ENCODE data around the gene SETD1B.
"Not testable (repeated sequence)": the region's sequence is repeated elsewhere in the genome, so short reads cannot be mapped to it uniquely, and the experiment has no call there.

Gene SETD1B

DNA sequence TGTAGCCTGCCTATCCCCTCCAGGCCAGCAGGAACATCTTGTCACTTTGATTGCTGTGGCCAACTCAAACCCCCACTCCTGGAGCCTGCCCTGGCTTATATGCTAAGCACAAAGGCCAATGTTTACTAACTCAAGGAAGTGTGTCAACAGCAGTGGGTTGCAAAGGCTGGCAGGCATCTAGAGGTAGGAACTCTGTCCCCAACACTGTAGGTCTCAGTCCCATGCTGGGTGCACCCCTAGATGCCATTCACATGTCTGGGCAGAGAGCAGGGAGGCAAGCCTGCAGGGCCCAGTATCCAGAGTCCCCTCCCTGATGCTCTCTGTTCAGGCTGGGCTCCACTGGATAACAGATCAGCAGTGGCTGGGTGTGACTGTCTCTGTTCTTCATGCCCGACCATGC lies 56.4 kb downstream of the SETD1B start:
- DNase-seq, result no peak

DNA sequence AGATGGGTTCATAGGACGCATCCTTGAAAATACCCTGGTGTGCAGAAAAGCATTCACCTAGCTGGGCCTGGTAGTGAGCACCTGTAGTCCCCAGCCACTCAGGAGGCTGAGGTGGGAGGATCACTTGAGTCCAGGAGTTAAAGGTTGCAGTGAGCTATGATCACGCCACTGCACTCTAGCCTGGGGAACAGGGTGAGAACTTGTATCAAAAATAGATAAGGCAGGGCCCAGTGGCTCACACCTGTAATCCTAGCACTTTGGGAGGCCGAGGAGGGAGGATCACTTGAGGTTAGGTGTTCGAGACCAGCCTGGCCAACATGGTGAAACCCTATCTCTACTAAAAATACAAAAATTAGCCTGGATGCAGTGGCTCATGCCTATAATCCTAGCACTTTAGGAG lies 56.9 kb downstream of the SETD1B start:
- DNase-seq, result not testable (repeated sequence)

DNA sequence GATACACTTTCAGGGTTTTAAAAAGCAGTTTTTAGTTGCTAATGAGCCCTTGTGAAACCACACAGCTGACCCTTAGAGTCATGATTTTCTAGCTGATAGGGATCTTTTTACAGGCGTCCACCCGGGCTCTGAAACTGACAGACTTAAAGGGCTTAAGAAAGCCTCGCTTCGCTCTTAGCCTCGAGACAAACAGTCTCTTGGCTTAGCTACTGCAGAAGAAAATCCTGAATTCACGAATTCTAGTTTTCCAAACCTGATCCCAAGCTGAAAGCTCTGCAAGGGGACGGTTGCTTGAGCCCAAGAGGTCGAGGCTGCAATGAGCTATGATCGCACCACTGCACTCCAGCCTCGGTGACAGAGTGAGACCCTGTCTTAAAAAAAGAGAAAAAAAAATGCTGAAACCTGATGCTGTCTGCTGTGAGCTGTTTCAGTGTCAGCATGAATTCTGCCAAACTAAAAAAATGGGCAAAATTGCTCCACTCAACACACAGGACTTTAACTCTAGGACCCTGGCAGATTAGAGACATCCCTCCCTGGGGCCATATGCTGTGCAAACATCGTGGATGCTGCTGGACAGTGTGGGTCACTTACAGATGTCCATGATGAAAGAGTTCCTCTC lies 57.9 kb downstream of the SETD1B start:
- DNase-seq, result no peak

DNA sequence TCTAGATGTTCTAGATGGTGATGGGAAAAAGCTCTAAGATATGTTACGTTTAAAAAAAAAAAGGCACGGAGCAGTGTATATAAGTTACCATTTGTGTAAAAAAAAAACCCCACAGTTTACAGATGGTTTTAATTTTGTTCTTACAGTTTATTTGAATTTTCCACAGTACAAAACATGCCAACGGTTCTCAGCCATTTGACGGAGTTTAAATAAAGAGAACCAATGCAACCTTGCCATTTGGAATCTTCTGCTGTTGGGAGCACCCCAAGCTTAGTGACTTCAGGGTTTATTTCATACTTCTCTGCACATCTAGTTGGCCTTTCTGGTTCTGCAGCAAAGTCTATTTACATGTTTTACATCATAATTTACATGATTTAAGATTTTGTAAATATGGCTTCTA lies 62.5 kb downstream of the SETD1B start:
- DNase-seq, result no peak

DNA sequence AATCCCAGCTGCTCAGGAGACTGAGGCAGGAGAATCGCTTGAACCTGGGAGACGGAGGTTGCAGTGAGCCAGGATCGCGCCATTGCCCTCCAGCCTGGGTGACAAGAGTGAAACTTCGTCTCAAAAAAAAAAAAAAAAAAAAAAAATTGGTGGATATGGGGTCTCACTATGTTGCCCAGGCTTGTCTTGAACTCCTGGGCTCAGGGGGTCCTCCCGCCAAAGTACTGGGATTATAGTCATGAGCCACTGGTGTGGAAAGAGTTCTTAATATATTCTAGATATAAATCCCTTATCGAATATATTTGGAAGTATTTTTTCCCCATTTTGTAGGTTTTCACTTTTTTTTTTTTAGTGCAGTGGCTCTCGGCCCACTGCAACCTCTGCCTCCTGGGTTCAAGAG lies 65.4 kb downstream of the SETD1B start:
- not testable (repeated sequence) for DNase-seq

DNA sequence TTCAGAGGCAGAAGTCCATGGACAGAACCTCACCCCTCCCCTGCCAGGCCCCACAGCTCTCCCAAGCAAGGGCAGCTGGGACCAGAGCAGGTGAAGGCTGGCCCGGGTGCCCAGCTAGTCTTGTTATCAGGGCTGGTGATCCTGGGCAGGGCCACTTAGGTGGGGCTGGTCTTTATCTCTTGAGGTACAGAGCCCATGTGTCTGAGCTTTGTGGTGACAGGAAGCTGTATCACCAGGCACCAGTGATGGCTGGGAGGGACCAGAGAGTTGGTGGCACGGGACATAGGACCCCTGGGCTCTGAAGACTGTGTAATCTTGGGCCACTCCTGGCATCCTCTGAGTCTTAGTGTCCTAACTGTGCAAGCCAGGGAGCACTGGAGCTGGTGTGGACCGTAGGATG lies 67.7 kb downstream of the SETD1B start:
- DNase-seq, result no peak

DNA sequence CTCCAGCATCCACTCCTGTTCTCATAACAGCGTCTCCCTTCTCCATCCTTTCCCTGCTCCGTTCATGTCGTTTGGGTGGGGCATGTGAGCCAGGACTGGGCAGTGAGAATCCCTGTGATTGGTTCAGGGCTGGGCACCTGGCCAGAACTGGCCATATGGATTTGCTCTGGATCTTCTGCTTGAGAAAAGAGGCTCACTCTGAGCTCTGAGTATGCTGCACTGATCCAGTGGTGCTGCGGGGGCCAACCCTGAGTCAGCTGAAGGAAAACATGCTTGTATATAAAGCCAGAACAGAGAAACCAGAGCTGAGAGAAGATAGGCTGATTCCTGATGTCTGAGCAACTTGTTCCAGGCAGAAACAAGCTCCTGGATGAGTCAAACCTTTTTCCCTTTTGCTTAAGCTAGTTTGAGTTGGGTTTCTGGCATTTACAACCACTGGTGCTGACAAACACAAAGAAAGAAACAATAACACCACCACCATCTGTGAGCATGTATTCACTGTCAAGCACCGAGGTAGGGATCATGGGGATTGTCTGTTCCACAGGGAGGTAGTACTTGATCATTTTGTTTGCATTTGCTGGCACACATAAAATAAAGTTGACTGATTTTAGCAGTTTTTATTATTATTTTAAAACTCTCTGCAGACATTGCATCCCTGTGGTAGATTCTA lies 68.9 kb downstream of the SETD1B start:
- DNase-seq, result no peak

DNA sequence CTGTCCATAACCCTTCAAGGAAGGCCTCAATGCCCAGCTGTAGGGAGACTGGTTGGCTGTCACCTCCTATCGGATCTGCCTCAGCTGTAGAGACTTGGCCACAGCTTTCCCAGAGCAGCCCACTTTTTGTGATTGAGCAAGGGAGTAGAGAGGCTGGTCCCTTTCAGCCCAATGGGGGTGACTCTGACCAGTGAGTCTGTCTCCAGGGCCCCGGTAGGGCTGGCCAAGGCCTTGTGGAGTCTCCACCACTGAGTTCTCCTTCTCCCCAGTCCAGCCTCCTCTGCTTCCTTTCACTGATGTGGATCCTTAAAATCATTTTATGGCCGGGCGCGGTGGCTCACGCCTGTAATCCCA lies 69.4 kb downstream of the SETD1B start:
- DNase-seq, result no peak

DNA sequence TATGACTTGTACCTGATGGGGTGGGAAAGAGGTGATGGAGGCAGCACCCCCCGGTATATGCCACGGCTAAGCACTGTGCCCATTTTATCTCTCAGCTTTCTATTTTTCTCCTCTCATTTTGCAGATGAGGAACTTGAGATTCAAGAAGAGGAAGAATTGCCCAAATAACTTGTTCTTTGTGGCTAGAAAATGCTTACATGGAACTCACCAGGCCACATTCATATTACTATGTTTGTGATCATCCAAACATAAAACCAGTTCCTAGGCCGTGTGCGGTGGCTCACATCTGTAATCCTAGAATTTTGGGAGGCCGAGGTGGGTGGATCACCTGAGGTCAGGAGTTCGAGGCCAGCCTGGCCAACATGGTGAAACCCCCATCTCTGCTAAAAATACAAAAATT lies 70.3 kb downstream of the SETD1B start:
- DNase-seq, result no peak

DNA sequence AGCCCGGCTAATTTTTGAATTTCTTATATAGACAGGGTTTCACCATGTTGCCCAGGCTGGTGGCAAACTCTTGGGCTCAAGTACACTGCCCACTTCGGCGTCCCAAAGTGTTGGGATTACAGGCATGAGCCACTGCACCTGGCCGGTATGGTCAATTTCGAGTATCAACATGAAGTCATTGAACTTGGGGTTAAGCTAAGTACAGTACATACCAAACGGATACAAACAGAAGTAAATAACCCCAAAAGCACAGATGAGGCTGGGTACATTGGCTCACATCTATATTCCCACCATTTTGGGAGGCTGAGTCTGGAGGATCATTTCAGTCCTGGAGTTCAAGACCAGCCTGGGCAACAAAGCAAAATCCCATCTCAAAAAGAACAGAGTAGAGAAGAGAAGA lies 71.8 kb downstream of the SETD1B start:
- DNase-seq, result no peak

DNA sequence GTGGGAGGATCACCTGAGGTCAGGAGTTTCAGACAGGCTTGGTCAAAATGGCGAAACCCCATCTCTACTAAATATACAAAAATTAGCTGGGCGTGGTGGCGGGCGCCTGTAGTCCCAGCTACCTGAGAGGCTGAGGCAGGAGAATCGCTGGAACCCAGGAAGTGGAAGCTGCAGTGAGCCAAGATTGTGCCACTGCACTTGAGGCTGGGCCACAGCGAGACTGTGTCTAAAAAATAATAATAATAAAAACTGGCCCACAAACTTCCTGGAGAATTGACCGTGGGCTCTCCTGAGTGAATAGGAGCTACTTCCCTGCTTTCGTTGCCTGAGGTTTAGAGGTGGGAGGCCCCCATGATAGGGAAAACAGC lies 72.3 kb downstream of the SETD1B start:
- not testable (repeated sequence) for DNase-seq

Measured in CD4-positive, alpha-beta T cell treated with Interleukin-4 for 1 hour (primary cell).